ENCODE results near the gene SIN3A. TPM values are rescaled to one million over a fixed set of nuclear protein-coding genes. Genes with fewer than 3 reads are reported as not detected.

SIN3A gene
- total and polyA plus RNA-seq, 9 of the 15 experiments (the other 6 are each of a cell fraction or from before 2014, with no cell fraction given) = 11.1 to 70.3 (median 25.3) TPM

DNA sequence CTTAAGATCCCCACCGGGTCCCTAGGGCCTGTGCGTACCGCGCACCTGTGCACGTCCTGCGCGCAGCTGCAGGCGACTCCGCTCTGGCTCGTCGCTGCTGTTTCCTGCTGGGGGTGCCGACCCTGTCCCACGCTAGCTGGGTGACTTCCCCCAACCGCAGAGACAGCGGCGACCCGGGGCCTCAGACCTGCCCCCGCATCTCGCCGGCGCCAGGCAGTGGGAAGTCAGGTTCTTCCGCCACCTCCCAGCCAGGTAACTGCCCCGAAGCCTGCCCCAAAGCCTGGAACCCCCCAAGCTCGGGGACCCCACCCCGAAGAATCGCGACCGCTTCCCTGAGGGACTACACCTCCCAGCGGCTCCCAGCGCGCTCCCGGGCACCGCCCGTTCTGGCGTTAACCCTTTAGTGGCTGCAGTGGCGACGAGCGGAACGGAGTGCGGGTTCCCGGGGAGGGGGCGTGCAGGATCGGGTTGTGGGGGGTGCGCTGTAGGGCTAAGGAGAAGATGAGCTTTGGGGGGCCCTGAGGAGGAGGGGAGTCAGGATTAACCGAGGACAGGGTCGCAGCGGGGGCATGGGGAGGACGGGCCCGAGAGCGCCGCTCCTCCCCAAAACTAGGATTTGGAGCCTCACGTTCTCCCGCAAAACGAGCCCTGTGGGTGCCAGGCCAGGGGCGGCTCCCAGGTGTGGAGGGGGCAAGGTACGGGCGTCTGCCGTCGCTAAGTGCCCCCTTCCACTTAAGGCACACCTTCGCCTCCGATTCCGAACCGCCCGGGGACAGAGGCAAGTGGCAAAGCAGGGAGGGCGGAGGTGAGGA lies 104.1 kb downstream of the SIN3A start (continued):
- TF ChIP-seq GABPA (tag; conservative IDR thresholded peaks at IDR 0.05; ENCODE audit: low read depth) (peak; percentile 36; the same call in 1 of the 2 replicates), LEF1 (IDR thresholded peaks at IDR 0.05) (no peak), ZNF311 (CRISPR knock-in tag; IDR thresholded peaks at IDR 0.05) (no peak), POLR2A (conservative IDR thresholded peaks at IDR 0.05) (no peak), CHD7 (IDR thresholded peaks at IDR 0.05; ENCODE audit: low read depth, low read length) (no peak), PREB (CRISPR knock-in tag; IDR thresholded peaks at IDR 0.05) (no peak), ZBTB1 (CRISPR knock-in tag; IDR thresholded peaks at IDR 0.05; ENCODE audit: borderline replicate concordance, low read depth) (no peak; the same call in 1 of the 2 replicates), ETV5 (CRISPR knock-in tag; IDR thresholded peaks at IDR 0.05; ENCODE audit: low read depth) (no peak)
- TF ChIP-seq, protein P1, sequence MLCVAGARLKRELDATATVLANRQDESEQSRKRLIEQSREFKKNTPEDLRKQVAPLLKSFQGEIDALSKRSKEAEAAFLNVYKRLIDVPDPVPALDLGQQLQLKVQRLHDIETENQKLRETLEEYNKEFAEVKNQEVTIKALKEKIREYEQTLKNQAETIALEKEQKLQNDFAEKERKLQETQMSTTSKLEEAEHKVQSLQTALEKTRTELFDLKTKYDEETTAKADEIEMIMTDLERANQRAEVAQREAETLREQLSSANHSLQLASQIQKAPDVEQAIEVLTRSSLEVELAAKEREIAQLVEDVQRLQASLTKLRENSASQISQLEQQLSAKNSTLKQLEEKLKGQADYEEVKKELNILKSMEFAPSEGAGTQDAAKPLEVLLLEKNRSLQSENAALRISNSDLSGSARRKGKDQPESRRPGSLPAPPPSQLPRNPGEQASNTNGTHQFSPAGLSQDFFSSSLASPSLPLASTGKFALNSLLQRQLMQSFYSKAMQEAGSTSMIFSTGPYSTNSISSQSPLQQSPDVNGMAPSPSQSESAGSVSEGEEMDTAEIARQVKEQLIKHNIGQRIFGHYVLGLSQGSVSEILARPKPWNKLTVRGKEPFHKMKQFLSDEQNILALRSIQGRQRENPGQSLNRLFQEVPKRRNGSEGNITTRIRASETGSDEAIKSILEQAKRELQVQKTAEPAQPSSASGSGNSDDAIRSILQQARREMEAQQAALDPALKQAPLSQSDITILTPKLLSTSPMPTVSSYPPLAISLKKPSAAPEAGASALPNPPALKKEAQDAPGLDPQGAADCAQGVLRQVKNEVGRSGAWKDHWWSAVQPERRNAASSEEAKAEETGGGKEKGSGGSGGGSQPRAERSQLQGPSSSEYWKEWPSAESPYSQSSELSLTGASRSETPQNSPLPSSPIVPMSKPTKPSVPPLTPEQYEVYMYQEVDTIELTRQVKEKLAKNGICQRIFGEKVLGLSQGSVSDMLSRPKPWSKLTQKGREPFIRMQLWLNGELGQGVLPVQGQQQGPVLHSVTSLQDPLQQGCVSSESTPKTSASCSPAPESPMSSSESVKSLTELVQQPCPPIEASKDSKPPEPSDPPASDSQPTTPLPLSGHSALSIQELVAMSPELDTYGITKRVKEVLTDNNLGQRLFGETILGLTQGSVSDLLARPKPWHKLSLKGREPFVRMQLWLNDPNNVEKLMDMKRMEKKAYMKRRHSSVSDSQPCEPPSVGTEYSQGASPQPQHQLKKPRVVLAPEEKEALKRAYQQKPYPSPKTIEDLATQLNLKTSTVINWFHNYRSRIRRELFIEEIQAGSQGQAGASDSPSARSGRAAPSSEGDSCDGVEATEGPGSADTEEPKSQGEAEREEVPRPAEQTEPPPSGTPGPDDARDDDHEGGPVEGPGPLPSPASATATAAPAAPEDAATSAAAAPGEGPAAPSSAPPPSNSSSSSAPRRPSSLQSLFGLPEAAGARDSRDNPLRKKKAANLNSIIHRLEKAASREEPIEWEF (CRISPR knock-in tag; IDR thresholded peaks at IDR 0.05) = no peak

All from K562 (cell line).